K562 (cell line): ENCODE results near the gene DYRK1A. TPM values are rescaled to one million over a fixed set of nuclear protein-coding genes. Genes with fewer than 3 reads are reported as not detected.

Experiments used
- ARID3B ChIP-seq: fragments of 250-450 bp; sonication (Bioruptor Pico); IDR thresholded peaks from 2 replicates; pipeline ENCODE4 v1.4.0; 2020; ENCODE audit warnings: borderline replicate concordance
- CBFA2T3 ChIP-seq: fragments of 450-650 bp; IDR thresholded peaks from 2 replicates; pipeline ENCODE4 v1.6.1; 2017
- DDX20 ChIP-seq: fragments of 450-650 bp; IDR thresholded peaks from 2 replicates; pipeline ENCODE4 v1.6.1; 2016; ENCODE audit warnings: missing genetic modification characterization, low read depth, mild to moderate bottlenecking, missing compliant biosample characterization, moderate library complexity
- DIDO1 ChIP-seq: fragments of 450-650 bp; IDR thresholded peaks from 2 replicates; pipeline ENCODE4 v1.6.1; 2016; ENCODE audit warnings: low read depth, missing biosample characterization, missing genetic modification characterization
- ELK1 ChIP-seq: sonication (generic); formaldehyde crosslinking; IDR thresholded peaks from 2 replicates; pipeline ENCODE4 v1.8.1; 2022; ENCODE audit warnings: missing genetic modification reagents
- ETV5 ChIP-seq: sonication (generic); formaldehyde crosslinking; IDR thresholded peaks from 2 replicates; pipeline ENCODE4 v1.4.0; 2020; ENCODE audit warnings: low read depth, mild to moderate bottlenecking, missing genetic modification reagents
- GABPA ChIP-seq: fragments of 200-800 bp; sonication (Bioruptor generic); conservative IDR thresholded peaks from 2 replicates; pipeline ENCODE4 v1.6.1; 2016; ENCODE audit warnings: low read depth, missing genetic modification characterization, missing compliant biosample characterization
- JUND ChIP-seq, 2 experiments: IDR thresholded peaks; 2 replicates in 1 of 2; 3 replicates in 1 of 2; pipeline ENCODE4 v1.6.1; 2011; ENCODE audit warnings: borderline replicate concordance in 2 of 2, low read depth in 2 of 2, low read length in 2 of 2, improper control_type of control experiment in 1 of 2, missing biosample characterization in 1 of 2, missing genetic modification characterization in 1 of 2, missing genetic modification reagents in 1 of 2
- MBD2 ChIP-seq: sonication (generic); IDR thresholded peaks from 2 replicates; pipeline ENCODE4 v1.6.1; 2016; ENCODE audit warnings: low read depth, borderline replicate concordance
- MIER1 ChIP-seq: fragments of 450-650 bp; IDR thresholded peaks from 2 replicates; pipeline ENCODE4 v1.6.1; 2016; ENCODE audit warnings: antibody characterized with exemption, mild to moderate bottlenecking, low read depth
- MITF ChIP-seq: IDR thresholded peaks from 2 replicates; pipeline ENCODE4 v1.6.1; 2014; ENCODE audit warnings: antibody characterized with exemption
- MYNN ChIP-seq, 2 experiments: sonication (generic); formaldehyde crosslinking in 1 of 2; IDR thresholded peaks; 2 replicates each; pipeline versions ENCODE4 v1.5.0 to v1.6.1; 2016 to 2020; ENCODE audit warnings: antibody characterized with exemption in 1 of 2, missing genetic modification reagents in 1 of 2
- POLR2A ChIP-seq: fragments of 450-650 bp; conservative IDR thresholded peaks from 2 replicates; pipeline ENCODE4 v1.6.1; 2016
- PPARD ChIP-seq: fragments of 250-450 bp; sonication (Bioruptor Pico); IDR thresholded peaks from 2 replicates; pipeline ENCODE4 v1.8.0; 2022; ENCODE audit warnings: inconsistent platforms, mild to moderate bottlenecking, moderate library complexity
- SOX6 ChIP-seq: fragments of 450-650 bp; IDR thresholded peaks from 2 replicates; pipeline ENCODE4 v1.6.1; 2014; ENCODE audit warnings: mild to moderate bottlenecking
- TAL1 ChIP-seq: fragments of 450-650 bp; IDR thresholded peaks from 2 replicates; pipeline ENCODE4 v1.6.1; 2016; ENCODE audit warnings: mild to moderate bottlenecking
- TSC22D4 ChIP-seq: fragments of 450-650 bp; IDR thresholded peaks from 2 replicates; pipeline ENCODE4 v1.6.1; 2016; ENCODE audit warnings: missing genetic modification characterization, missing biosample characterization, control low read depth
- USF1 ChIP-seq: sonication (generic); formaldehyde crosslinking; IDR thresholded peaks from 2 replicates; pipeline ENCODE4 v1.9.0; 2022; ENCODE audit warnings: mild to moderate bottlenecking, missing genetic modification reagents
- YY1 ChIP-seq, 3 experiments: IDR thresholded peaks; 2 replicates each; pipeline ENCODE4 v1.6.1; 2011; ENCODE audit warnings: low read length in 2 of 3, mild to moderate bottlenecking in 2 of 3, moderate library complexity in 2 of 3, borderline replicate concordance in 1 of 3, control low read depth in 1 of 3, low read depth in 1 of 3; ENCODE audit not compliant: insufficient read depth in 3 of 3, insufficient replicate concordance in 2 of 3, control insufficient read depth in 1 of 3, insufficient read length in 1 of 3; ENCODE audit errors: extremely low read depth in 1 of 3
- ZNF384 ChIP-seq: IDR thresholded peaks from 2 replicates; pipeline ENCODE4 v1.6.1; 2012; ENCODE audit warnings: low read depth, low read length, improper control_type of control experiment
- ZNF551 ChIP-seq: fragments of 250-450 bp; sonication (Bioruptor Pico); IDR thresholded peaks from 2 replicates; pipeline ENCODE4 v1.5.0; 2021; ENCODE audit warnings: mild to moderate bottlenecking, moderate library complexity
- ZNF655 ChIP-seq: fragments of 250-450 bp; sonication (Bioruptor Pico); IDR thresholded peaks from 2 replicates; pipeline ENCODE4 v1.5.0; 2021
- polyA plus RNA-seq, 8 experiments: library from polyadenylated mRNA; depleted of rRNA in 4 of 8; stranded (reverse) in 5 of 8; unstranded in 3 of 8; fragments of >200 nt; fragmentation: Nextera tagmentation in 2 of 8; fragmentation: Illumina TruSeq in 1 of 8; extraction: Ambion mirVana in 2 of 8; extraction: Trizol in 1 of 8; gene quantifications; 2 replicates each; pipeline versions ENCODE4 v1.2.1 to v1.2.3, GENCODE V29; 2011 to 2014; ENCODE audit warnings: inconsistent platforms in 1 of 8, missing spikeins in 1 of 8
- total RNA-seq, 7 experiments: library from RNA; depleted of rRNA in 6 of 7; stranded (reverse); fragments of >200 nt in 6 of 7; fragmentation: Illumina TruSeq in 2 of 7; extraction: Trizol in 2 of 7; gene quantifications; 2 replicates each; pipeline versions ENCODE4 v1.2.1 to v1.2.3, GENCODE V29; 2011 to 2021; ENCODE audit warnings: low replicate concordance in 1 of 7

The DYRK1A gene
- total and polyA plus RNA-seq, 9 of the 15 experiments (the other 6 are each of a cell fraction or from before 2014, with no cell fraction given), result 3.7 to 64.8 (median 42.3) TPM

GRCh38 chr21:37454869-37455503, 88.4 kb downstream of the DYRK1A start (continued):
- 0 out of 2 replicates have a peak, but pooled peaks have one; percentile 29 for TF ChIP-seq GABPA (tag)
- TF ChIP-seq PPARD (CRISPR knock-in tag), result no peak
- TF ChIP-seq ZNF551, result no peak
- TF ChIP-seq ARID3B, result no peak
- no peak for TF ChIP-seq MITF
- TF ChIP-seq ETV5 (CRISPR knock-in tag), result no peak
- TF ChIP-seq JUND (IDR thresholded peaks at IDR 0.05; ENCODE audit: borderline replicate concordance, low read depth, low read length), result no peak
- TF ChIP-seq JUND (tag; IDR thresholded peaks at IDR 0.05; ENCODE audit: borderline replicate concordance, low read depth, low read length), result no peak
- no peak for TF ChIP-seq USF1
- no peak for TF ChIP-seq ZNF655 (CRISPR knock-in tag)
- TF ChIP-seq MIER1, result no peak
- TF ChIP-seq TSC22D4 (tag), result 0 out of 2 replicates have a peak, but pooled peaks have one; percentile 28
- no peak for TF ChIP-seq DIDO1 (tag)
- peak; percentile 75 for TF ChIP-seq CBFA2T3
- TF ChIP-seq MBD2, result no peak
- TF ChIP-seq SOX6, result no peak
- no peak for TF ChIP-seq DDX20 (tag)
- TF ChIP-seq ZNF384, result peak; percentile 68
- 0 out of 2 replicates have a peak, but pooled peaks have one; percentile 1 for TF ChIP-seq MYNN (IDR thresholded peaks at IDR 0.05)
- TF ChIP-seq MYNN (CRISPR knock-in tag; IDR thresholded peaks at IDR 0.05), result no peak
- no peak for TF ChIP-seq ELK1 (CRISPR knock-in tag)
- no peak for TF ChIP-seq YY1 (IDR thresholded peaks at IDR 0.05; ENCODE audit: borderline replicate concordance in 1 of 3, control insufficient read depth in 1 of 3, extremely low read depth in 1 of 3, insufficient read depth in 3 of 3, insufficient read length in 1 of 3, insufficient replicate concordance in 2 of 3, low read depth in 1 of 3, low read length in 2 of 3)
- no peak for TF ChIP-seq POLR2A
- TF ChIP-seq TAL1, result peak; percentile 41; the same call in 1 of the 2 replicates
